Measurements from ENCODE around the gene LAP3. TPM values are rescaled to one million over a fixed set of nuclear protein-coding genes. Genes with fewer than 3 reads are reported as not detected.

The LAP3 gene
- total and polyA plus RNA-seq, 10 donors, result 47.0 to 135 (median 96.0) TPM

GRCh38 chr4:17544831-17545234 lies 32.2 kb upstream of the LAP3 start:
- no peak for DNase-seq
- no peaks in the 10 kb centered on the region for H3K36me3 ChIP-seq
- H3K4me3 ChIP-seq, result no peak overlapping the region
- TF ChIP-seq POLR2AphosphoS5 (IDR thresholded peaks at IDR 0.05), result no peak
- 56 to 67% (median 63%) methylated on average over 3 of the region's 3 CpGs for WGBS, 5 donors
- intact Hi-C loops (cut with DNase I; ENCODE audit: low total_unique reads), result loop anchor here (5.0 kb wide), 2 partner anchors 257 to 1047 kb away; no protein-coding TSS in a partner anchor
- no peaks in the 10 kb centered on the region for H3K27me3 ChIP-seq (replicated peaks in 1 of 7)
- H3K4me1 ChIP-seq, result peaks cover 0 to 12% (median 0%) of the 10 kb centered on the region in 6 donors
- no peak overlapping the region for H3K27ac ChIP-seq
- H3K9me3 ChIP-seq, result no peaks in the 10 kb centered on the region

- no peak for DNase-seq
- no peak overlapping the region for H3K4me3 ChIP-seq
- WGBS, 5 donors, result 70 to 83% (median 75%) methylated on average over 11 of the region's 11 CpGs
- H3K4me1 ChIP-seq, result peaks cover 0 to 14% (median 0%) of the 10 kb centered on the region in 6 donors
- H3K27ac ChIP-seq, result no peak overlapping the region
- no peaks in the 10 kb centered on the region for H3K9me3 ChIP-seq
- TF ChIP-seq CTCF (IDR thresholded peaks at IDR 0.05 in 8 of 11, conservative IDR thresholded peaks at IDR 0.05 in 3 of 11) (no peak), POLR2AphosphoS5 (IDR thresholded peaks at IDR 0.05) (no peak), POLR2A (IDR thresholded peaks at IDR 0.05) (no peak)
- no peaks in the 10 kb centered on the region for H3K36me3 ChIP-seq
- H3K27me3 ChIP-seq (replicated peaks in 1 of 7), result no peaks in the 10 kb centered on the region
- intact Hi-C loops (cut with DNase I; ENCODE audit: low total_unique reads), result loop anchor here (5.0 kb wide), 2 partner anchors 257 to 1047 kb away; no protein-coding TSS in a partner anchor
These were observed 31.4 kb upstream of the LAP3 start for GRCh38 chr4:17545374-17546140.

- intact Hi-C loops (cut with DNase I; ENCODE audit: low total_unique reads), result loop anchor here (5.0 kb wide), 2 partner anchors 256 to 1046 kb away; no protein-coding TSS in a partner anchor
- DNase-seq, result no peak
- Histone ChIP-seq H3K4me1 (peaks cover 0 to 14% (median 0%) of the 10 kb centered on the region in 6 donors), H3K27ac (no peak overlapping the region), H3K27me3 (replicated peaks in 1 of 7) (no peaks in the 10 kb centered on the region), H3K36me3 (no peaks in the 10 kb centered on the region), H3K4me3 (no peak overlapping the region), H3K9me3 (no peaks in the 10 kb centered on the region)
- TF ChIP-seq POLR2AphosphoS5 (IDR thresholded peaks at IDR 0.05) (no peak), POLR2A (IDR thresholded peaks at IDR 0.05) (no peak), CTCF (IDR thresholded peaks at IDR 0.05 in 8 of 11, conservative IDR thresholded peaks at IDR 0.05 in 3 of 11) (no peak)
- WGBS, 5 donors, result 87 to 95% (median 89%) methylated on average over 9 to 10 of the region's 10 CpGs
These were observed 30.8 kb upstream of the LAP3 start for GRCh38 chr4:17546222-17546621.

- Histone ChIP-seq H3K36me3 (no peaks in the 10 kb centered on the region), H3K4me1 (peaks cover 0 to 14% (median 0%) of the 10 kb centered on the region in 6 donors), H3K27ac (no peak overlapping the region), H3K27me3 (replicated peaks in 1 of 7) (no peaks in the 10 kb centered on the region), H3K4me3 (no peak overlapping the region), H3K9me3 (no peaks in the 10 kb centered on the region)
- intact Hi-C loops (cut with DNase I; ENCODE audit: low total_unique reads), result loop anchor here (5.0 kb wide), 2 partner anchors 256 to 1046 kb away; no protein-coding TSS in a partner anchor
- TF ChIP-seq POLR2AphosphoS5 (IDR thresholded peaks at IDR 0.05), result no peak
- no peak for TF ChIP-seq POLR2A (IDR thresholded peaks at IDR 0.05)
- TF ChIP-seq CTCF (IDR thresholded peaks at IDR 0.05 in 8 of 11, conservative IDR thresholded peaks at IDR 0.05 in 3 of 11), result no peak
- WGBS, 5 donors, result 86 to 89% (median 86%) methylated on average over 12 of the region's 12 CpGs
- no peak for DNase-seq
These were observed 30.3 kb upstream of the LAP3 start for GRCh38 chr4:17546678-17547077.

Measured in spleen (tissue), 11 donors.